CD4-positive, alpha-beta T cell treated with Interferon alpha-2 for 1 hour (primary cell): ENCODE data around the gene ZNF622.

Experiments
- DNase-seq, 2 donors: peaks; one replicate each; pipeline ENCODE4 v3.0.0-alpha.2; 2020 to 2022

ZNF622 gene

GRCh38 chr5:16465544-16466432 is at the start of gene ZNF622:
Gene ZNF622, minus strand, starts transcription at chr5:16465800. Its CDS starts 135 bp downstream, at chr5:16465665.
- DNase-seq, result peak; percentile 88 to 90

GRCh38 chr5:16510098-16510497 is 44.5 kb upstream of the ZNF622 start:
- no peak for DNase-seq

GRCh38 chr5:16508730-16509531 is 43.3 kb upstream of the ZNF622 start:
- no peak for DNase-seq

GRCh38 chr5:16507716-16508115 is 42.1 kb upstream of the ZNF622 start:
- no peak for DNase-seq

- no peak for DNase-seq
Measured at GRCh38 chr5:16505904-16506303, 40.3 kb upstream of the ZNF622 start.

GRCh38 chr5:16505140-16505891 is 39.7 kb upstream of the ZNF622 start:
- no peak for DNase-seq

- no peak for DNase-seq
Measured at GRCh38 chr5:16504571-16504970, 39.0 kb upstream of the ZNF622 start.

- DNase-seq, result no peak
Measured at GRCh38 chr5:16502866-16503265, 37.3 kb upstream of the ZNF622 start.

GRCh38 chr5:16500024-16500423 is 34.4 kb upstream of the ZNF622 start:
- no peak for DNase-seq

- no peak for DNase-seq
Measured at GRCh38 chr5:16497546-16497945, 31.9 kb upstream of the ZNF622 start.

GRCh38 chr5:16493261-16493660 is 27.7 kb upstream of the ZNF622 start:
- DNase-seq, result no peak

GRCh38 chr5:16492398-16493140 is 27.0 kb upstream of the ZNF622 start:
- DNase-seq, result no peak

- DNase-seq, result no peak
Measured at GRCh38 chr5:16490911-16491310, 25.3 kb upstream of the ZNF622 start.

- peak in 1 of 2 donors; percentile 28 for DNase-seq
Measured at GRCh38 chr5:16489322-16489791, 23.8 kb upstream of the ZNF622 start.

- DNase-seq, result no peak
Measured at GRCh38 chr5:16487456-16487855, 21.9 kb upstream of the ZNF622 start.

GRCh38 chr5:16486711-16487111 is 21.1 kb upstream of the ZNF622 start:
- DNase-seq, result no peak

- no peak for DNase-seq
Measured at GRCh38 chr5:16485656-16486055, 20.1 kb upstream of the ZNF622 start.

GRCh38 chr5:16484081-16484480 is 18.5 kb upstream of the ZNF622 start:
- no peak for DNase-seq

- no peak for DNase-seq
Measured at GRCh38 chr5:16483361-16483760, 17.8 kb upstream of the ZNF622 start.

- no peak for DNase-seq
Measured at GRCh38 chr5:16482891-16483290, 17.3 kb upstream of the ZNF622 start.

GRCh38 chr5:16480821-16481538 is 15.4 kb upstream of the ZNF622 start:
- no peak for DNase-seq

- no peak for DNase-seq
Measured at GRCh38 chr5:16480144-16480543, 14.5 kb upstream of the ZNF622 start.
